HepG2 (cell line): ENCODE data around the gene GDF15. TPM values are rescaled to one million over a fixed set of nuclear protein-coding genes. Genes with fewer than 3 reads are reported as not detected.

ENCODE experiments used
- ASH2L ChIP-seq: fragments of 300-600, 200-600 bp; sonication (generic); IDR thresholded peaks from 2 replicates; pipeline ENCODE4 v1.7.0; 2017; ENCODE audit warnings: low read depth, mild to moderate bottlenecking, moderate library complexity, mixed read lengths, low read length; ENCODE audit not compliant: insufficient read length
- DNMT1 ChIP-seq: sonication (generic); formaldehyde crosslinking; IDR thresholded peaks from 2 replicates; pipeline ENCODE4 v1.5.1; 2020; ENCODE audit warnings: mild to moderate bottlenecking, missing genetic modification reagents
- ELF1 ChIP-seq: sonication (generic); formaldehyde crosslinking; IDR thresholded peaks from 2 replicates; pipeline ENCODE4 v1.4.0; 2020; ENCODE audit warnings: missing genetic modification reagents
- GMEB1 ChIP-seq: sonication (generic); formaldehyde crosslinking; IDR thresholded peaks from 2 replicates; pipeline ENCODE4 v1.5.1; 2020; ENCODE audit warnings: missing genetic modification reagents, mild to moderate bottlenecking, borderline replicate concordance
- KDM3A ChIP-seq: IDR thresholded peaks from 2 replicates; pipeline ENCODE4 v1.6.1; 2018; ENCODE audit warnings: low read depth, missing compliant biosample characterization
- MEIS2 ChIP-seq: sonication (generic); formaldehyde crosslinking; IDR thresholded peaks from 2 replicates; pipeline ENCODE4 v1.9.0; 2021; ENCODE audit warnings: mild to moderate bottlenecking, missing genetic modification reagents
- NONO ChIP-seq, 2 experiments: fragments of 450-650 bp in 1 of 2; sonication (generic) in 1 of 2; formaldehyde crosslinking in 1 of 2; IDR thresholded peaks in 1 of 2; conservative IDR thresholded peaks in 1 of 2; 2 replicates each; pipeline versions ENCODE4 v1.6.1 to v1.8.0; 2017 to 2022; ENCODE audit warnings: mild to moderate bottlenecking in 1 of 2, missing genetic modification reagents in 1 of 2, moderate library complexity in 1 of 2
- PRDM4 ChIP-seq: sonication (generic); formaldehyde crosslinking; IDR thresholded peaks from 2 replicates; pipeline ENCODE4 v1.9.0; 2021; ENCODE audit warnings: missing genetic modification reagents, borderline replicate concordance
- PRMT3 ChIP-seq: sonication (generic); formaldehyde crosslinking; IDR thresholded peaks from 2 replicates; pipeline ENCODE4 v1.8.1; 2022; ENCODE audit warnings: low read depth, mild to moderate bottlenecking, moderate library complexity, missing genetic modification reagents, borderline replicate concordance
- SKIL ChIP-seq: sonication (generic); formaldehyde crosslinking; IDR thresholded peaks from 2 replicates; pipeline ENCODE4 v1.8.0; 2022; ENCODE audit warnings: missing genetic modification reagents, mild to moderate bottlenecking, moderate library complexity, borderline replicate concordance
- TRAFD1 ChIP-seq: sonication (generic); formaldehyde crosslinking; IDR thresholded peaks from 2 replicates; pipeline ENCODE4 v1.5.1; 2020; ENCODE audit warnings: missing genetic modification reagents, mild to moderate bottlenecking, borderline replicate concordance
- ZFP90 ChIP-seq: sonication (generic); formaldehyde crosslinking; IDR thresholded peaks from 2 replicates; pipeline ENCODE4 v1.8.0; 2022; ENCODE audit warnings: missing genetic modification reagents, mild to moderate bottlenecking, inconsistent platforms, borderline replicate concordance
- ZMAT3 ChIP-seq: sonication (generic); formaldehyde crosslinking; conservative IDR thresholded peaks from 2 replicates; pipeline ENCODE4 v1.7.0; 2021; ENCODE audit warnings: missing genetic modification reagents
- ZNF343 ChIP-seq: sonication (generic); formaldehyde crosslinking; IDR thresholded peaks from 2 replicates; pipeline ENCODE4 v1.4.0; 2020; ENCODE audit warnings: mild to moderate bottlenecking, missing genetic modification reagents
- ZNF713 ChIP-seq: sonication (generic); formaldehyde crosslinking; IDR thresholded peaks from 2 replicates; pipeline ENCODE4 v1.4.0; 2020; ENCODE audit warnings: mild to moderate bottlenecking, missing genetic modification reagents
- ZNF75D ChIP-seq: sonication (generic); formaldehyde crosslinking; IDR thresholded peaks from 2 replicates; pipeline ENCODE4 v1.8.1; 2023; ENCODE audit warnings: missing genetic modification reagents, mild to moderate bottlenecking, borderline replicate concordance
- polyA plus RNA-seq, 8 experiments: library from polyadenylated mRNA; depleted of rRNA in 3 of 8; stranded (reverse) in 7 of 8; unstranded in 1 of 8; fragments of >200 nt; fragmentation: Illumina TruSeq in 4 of 8; extraction: Trizol in 4 of 8; gene quantifications; 2 replicates each; pipeline versions ENCODE4 v1.2.1 to v1.2.3, GENCODE V29; 2011 to 2016; ENCODE audit warnings: low read depth in 4 of 8, missing spikeins in 1 of 8, mixed read lengths in 1 of 8; ENCODE audit not compliant: insufficient read depth in 1 of 8
- total RNA-seq, 5 experiments: library from RNA; depleted of rRNA; stranded (reverse); fragments of >200 nt; fragmentation: Illumina TruSeq; extraction: Trizol; gene quantifications; 2 replicates each; pipeline ENCODE4 v1.2.3, GENCODE V29; 2016; ENCODE audit warnings: low read depth in 1 of 5

Gene GDF15
- total and polyA plus RNA-seq, 2 of the 13 experiments (the other 11 are each of a cell fraction or from before 2014, with no cell fraction given), result 146 to 422 TPM

- TF ChIP-seq ZNF713 (CRISPR knock-in tag), result no peak
- TF ChIP-seq MEIS2, result peak; percentile 45; the same call in 1 of the 2 replicates
- 0 out of 2 replicates have a peak, but pooled peaks have one; percentile 29 for TF ChIP-seq ZMAT3 (CRISPR knock-in tag)
- TF ChIP-seq PRDM4 (CRISPR knock-in tag), result no peak
- TF ChIP-seq ZFP90, result 0 out of 2 replicates have a peak, but pooled peaks have one; percentile 62
- peak; percentile 90; the same call in 1 of the 2 replicates for TF ChIP-seq SKIL (CRISPR knock-in tag)
- no peak for TF ChIP-seq NONO (IDR thresholded peaks at IDR 0.05)
- 0 out of 2 replicates have a peak, but pooled peaks have one; percentile 29 for TF ChIP-seq NONO (CRISPR knock-in tag; conservative IDR thresholded peaks at IDR 0.05)
- no peak for TF ChIP-seq GMEB1 (CRISPR knock-in tag)
- no peak for TF ChIP-seq KDM3A
- TF ChIP-seq ELF1 (CRISPR knock-in tag), result peak; percentile 85
- TF ChIP-seq ZNF75D (CRISPR knock-in tag), result no peak
- TF ChIP-seq DNMT1 (CRISPR knock-in tag), result no peak
- no peak for TF ChIP-seq TRAFD1 (CRISPR knock-in tag)
- no peak for TF ChIP-seq ZNF343 (CRISPR knock-in tag)
- peak; percentile 29 for TF ChIP-seq ASH2L
- TF ChIP-seq PRMT3, result no peak
Observed at GRCh38 chr19:18364826-18365528, 21.0 kb upstream of the GDF15 start (continued).
